Natural killer cell treated with Interleukin-12 subunit alpha and Interleukin-12 subunit beta and Interleukin-15 and Interleukin-18, amount 100 ng/mL, for 72 hours (primary cell): ENCODE measurements around the gene ETFA. TPM values are rescaled to one million over a fixed set of nuclear protein-coding genes. Genes with fewer than 3 reads are reported as not detected.
"Not testable (repeated sequence)": the region's sequence is repeated elsewhere in the genome, so short reads cannot be mapped to it uniquely, and the experiment has no call there.

Experiments used
- ATAC-seq, 2 donors: fragments of 150-1000 bp; cut with Tn5 transposase in 1 of 2; sonication (Bioruptor Pico), chemical (Tn5 transposase) in 1 of 2; 2 replicates each; pipeline ENCODE4 v1.10.0; 2021
- DNase-seq: peaks from one replicate; pipeline ENCODE4 v3.0.0; 2022; ENCODE audit warnings: low spot score
- H3K27ac Mint-ChIP-seq, 2 donors: 1 replicate in 1 of 2; 2 replicates in 1 of 2; pipeline ENCODE4 v1.8.0; 2022; ENCODE audit warnings: mixed read lengths in 2 of 2, mild to moderate bottlenecking in 1 of 2, moderate library complexity in 1 of 2
- H3K27me3 Mint-ChIP-seq, 2 donors: 1 replicate in 1 of 2; 2 replicates in 1 of 2; pipeline ENCODE4 v1.8.0; 2022; ENCODE audit warnings: mixed read lengths in 2 of 2
- H3K36me3 Mint-ChIP-seq: one replicate; pipeline ENCODE4 v1.8.0; 2022; ENCODE audit warnings: mixed read lengths
- H3K4me1 Mint-ChIP-seq, 2 donors: 1 replicate in 1 of 2; 2 replicates in 1 of 2; pipeline ENCODE4 v1.8.0; 2022; ENCODE audit warnings: low read depth in 2 of 2, mixed read lengths in 2 of 2, mild to moderate bottlenecking in 1 of 2
- H3K4me3 Mint-ChIP-seq: one replicate; pipeline ENCODE4 v1.8.0; 2022; ENCODE audit warnings: mixed read lengths
- H3K9me3 Mint-ChIP-seq: 2 replicates; pipeline ENCODE4 v1.8.0; 2022; ENCODE audit warnings: mixed read lengths
- total RNA-seq, 2 donors: library from RNA; stranded (reverse); gene quantifications; one replicate each; pipeline ENCODE4 v1.2.3, GENCODE V29; 2022

Gene ETFA
- total RNA-seq, 2 donors from 2014 or later = 120 to 160 TPM

- no peak overlapping the region for H3K4me3 Mint-ChIP-seq
- no peak overlapping the region for H3K27ac Mint-ChIP-seq
- no peak for DNase-seq
- ATAC-seq = no peak
- no peaks in the 10 kb centered on the region for H3K9me3 Mint-ChIP-seq
- no peaks in the 10 kb centered on the region for H3K27me3 Mint-ChIP-seq
- peaks cover 12 to 16% of the 10 kb centered on the region in 2 donors for H3K4me1 Mint-ChIP-seq
- H3K36me3 Mint-ChIP-seq = peaks cover 3% of the 10 kb centered on the region
Measured at GRCh38 chr15:76296849-76297248, 14.4 kb downstream of the ETFA start.

GRCh38 chr15:76294463-76294862 is 16.8 kb downstream of the ETFA start:
- peaks cover 11% of the 10 kb centered on the region for H3K36me3 Mint-ChIP-seq
- H3K27me3 Mint-ChIP-seq, H3K27ac Mint-ChIP-seq, H3K4me3 Mint-ChIP-seq, DNase-seq, H3K9me3 Mint-ChIP-seq, ATAC-seq: not testable (repeated sequence)
- peaks cover 15 to 16% of the 10 kb centered on the region in 2 donors for H3K4me1 Mint-ChIP-seq

DNA sequence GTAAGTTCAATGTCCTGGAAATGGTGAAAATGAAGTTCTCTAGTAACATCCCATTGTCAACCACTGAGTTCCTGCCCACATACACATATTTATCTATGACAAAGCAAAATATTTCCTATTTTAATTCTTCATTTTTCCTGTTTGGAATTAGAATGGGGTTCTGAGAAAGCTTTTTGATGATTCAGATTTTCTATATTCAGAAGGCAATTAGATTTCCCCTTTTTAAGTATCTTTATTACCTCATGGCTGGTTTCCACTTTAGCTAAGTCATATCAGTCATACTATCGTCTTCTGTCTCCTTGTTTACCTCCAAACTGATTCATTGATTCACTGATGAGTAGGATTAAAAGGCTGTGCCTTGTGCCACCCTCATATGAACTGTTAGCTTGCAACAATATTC is 17.9 kb downstream of the ETFA start:
- peaks cover 11% of the 10 kb centered on the region for H3K36me3 Mint-ChIP-seq
- DNase-seq (no peak), ATAC-seq (no peak)
- H3K9me3 Mint-ChIP-seq = no peaks in the 10 kb centered on the region
- no peak overlapping the region for H3K4me3 Mint-ChIP-seq
- H3K4me1 Mint-ChIP-seq = peaks cover 15 to 16% of the 10 kb centered on the region in 2 donors
- H3K27ac Mint-ChIP-seq = no peak overlapping the region
- no peaks in the 10 kb centered on the region for H3K27me3 Mint-ChIP-seq

DNA sequence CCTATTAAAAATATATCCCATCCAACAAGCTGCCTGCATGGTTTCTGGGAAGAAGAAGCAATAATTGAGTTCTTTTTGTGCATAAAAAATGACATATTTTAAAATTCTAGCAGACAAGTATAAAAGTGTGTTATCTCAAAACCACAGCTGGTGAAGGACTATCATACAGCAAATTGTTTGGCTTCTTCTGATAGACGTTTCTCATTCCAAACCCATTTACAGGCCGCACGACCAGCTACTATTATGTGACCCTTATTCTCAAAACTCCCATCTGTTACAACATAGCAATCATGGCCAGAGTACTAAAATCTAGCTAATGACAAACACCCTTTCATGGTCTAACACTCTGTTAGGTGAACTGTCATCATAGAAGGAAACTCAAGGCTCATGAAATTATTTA is 21.7 kb downstream of the ETFA start:
- H3K27ac Mint-ChIP-seq = no peak overlapping the region
- no peaks in the 10 kb centered on the region for H3K9me3 Mint-ChIP-seq
- H3K36me3 Mint-ChIP-seq = peaks cover 17% of the 10 kb centered on the region
- ATAC-seq (no peak), DNase-seq (no peak)
- H3K4me1 Mint-ChIP-seq = peaks cover 21 to 22% of the 10 kb centered on the region in 2 donors
- H3K27me3 Mint-ChIP-seq = no peaks in the 10 kb centered on the region
- no peak overlapping the region for H3K4me3 Mint-ChIP-seq

DNA sequence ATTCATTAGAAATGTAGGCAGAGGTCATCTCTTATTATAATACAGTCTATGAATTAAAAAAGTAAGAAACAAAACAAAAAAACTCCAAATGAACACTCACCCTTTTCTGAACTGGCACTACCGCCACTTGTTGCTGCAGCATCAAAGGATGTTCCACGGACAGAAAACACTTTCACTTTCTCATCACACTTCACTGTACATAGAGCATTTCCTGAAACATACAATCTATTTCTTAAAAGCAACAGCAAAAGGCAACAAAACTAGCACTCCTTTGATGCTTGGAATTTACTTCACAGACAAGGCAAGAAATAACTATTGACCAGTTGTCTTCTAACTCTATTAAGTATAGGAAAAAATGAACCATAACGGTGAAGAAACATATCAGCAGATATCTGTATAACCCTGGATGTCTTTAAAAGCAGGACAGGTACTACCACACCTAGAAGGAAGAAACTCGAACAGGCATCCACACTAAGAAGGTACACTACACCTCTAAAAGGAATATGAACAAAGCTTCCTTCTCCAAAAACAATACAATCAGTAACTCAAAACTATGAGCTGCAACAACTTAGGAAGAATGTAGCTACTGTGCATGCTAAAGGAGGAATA is 24.9 kb downstream of the ETFA start:
- H3K9me3 Mint-ChIP-seq = no peaks in the 10 kb centered on the region
- peak overlapping the region; percentile 45 to 56 for H3K27ac Mint-ChIP-seq
- H3K36me3 Mint-ChIP-seq = peaks cover 11% of the 10 kb centered on the region
- peaks cover 23 to 28% of the 10 kb centered on the region in 2 donors for H3K4me1 Mint-ChIP-seq
- H3K27me3 Mint-ChIP-seq = no peaks in the 10 kb centered on the region
- ATAC-seq (peak; percentile 80 to 83), DNase-seq (peak; percentile 66)
- peak overlapping the region; percentile 59 for H3K4me3 Mint-ChIP-seq

DNA sequence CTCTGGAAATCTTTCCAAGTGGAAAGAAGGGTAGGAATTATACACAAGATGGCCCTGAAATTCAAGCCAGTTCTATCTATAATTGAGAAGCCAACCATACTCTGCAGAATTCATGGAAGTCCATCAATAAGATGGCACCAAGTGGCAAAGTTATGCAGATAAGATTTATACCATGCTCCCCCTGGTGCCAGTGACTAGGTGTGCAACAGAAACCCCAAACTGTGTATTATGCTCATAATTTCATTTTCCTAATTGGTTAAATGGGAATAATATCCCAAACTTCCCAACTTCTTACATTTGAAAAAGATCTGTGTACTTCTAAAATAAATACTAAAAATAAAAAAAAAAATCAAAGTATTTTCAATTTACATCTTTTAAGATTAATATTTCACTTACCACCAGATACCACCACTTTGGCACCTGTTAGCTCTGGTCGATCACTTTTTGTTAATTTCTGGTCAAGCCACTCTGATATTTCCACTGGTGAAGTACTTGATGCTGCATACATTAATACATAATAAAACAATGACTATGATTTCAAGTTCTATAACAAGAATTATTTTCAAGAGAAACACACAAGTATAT is 25.9 kb downstream of the ETFA start:
- Mint-ChIP-seq H3K4me3 (no peak overlapping the region), H3K4me1 (peaks cover 26 to 30% of the 10 kb centered on the region in 2 donors), H3K27me3 (no peaks in the 10 kb centered on the region), H3K9me3 (no peaks in the 10 kb centered on the region), H3K27ac (no peak overlapping the region), H3K36me3 (peaks cover 15% of the 10 kb centered on the region)
- ATAC-seq (no peak), DNase-seq (no peak)

GRCh38 chr15:76282465-76282864 is 28.8 kb downstream of the ETFA start:
- H3K27ac Mint-ChIP-seq = no peak overlapping the region
- H3K4me3 Mint-ChIP-seq = no peak overlapping the region
- ATAC-seq (no peak), DNase-seq (no peak)
- no peaks in the 10 kb centered on the region for H3K9me3 Mint-ChIP-seq
- H3K4me1 Mint-ChIP-seq = peaks cover 34 to 39% of the 10 kb centered on the region in 2 donors
- H3K36me3 Mint-ChIP-seq = peaks cover 27% of the 10 kb centered on the region
- no peaks in the 10 kb centered on the region for H3K27me3 Mint-ChIP-seq

DNA sequence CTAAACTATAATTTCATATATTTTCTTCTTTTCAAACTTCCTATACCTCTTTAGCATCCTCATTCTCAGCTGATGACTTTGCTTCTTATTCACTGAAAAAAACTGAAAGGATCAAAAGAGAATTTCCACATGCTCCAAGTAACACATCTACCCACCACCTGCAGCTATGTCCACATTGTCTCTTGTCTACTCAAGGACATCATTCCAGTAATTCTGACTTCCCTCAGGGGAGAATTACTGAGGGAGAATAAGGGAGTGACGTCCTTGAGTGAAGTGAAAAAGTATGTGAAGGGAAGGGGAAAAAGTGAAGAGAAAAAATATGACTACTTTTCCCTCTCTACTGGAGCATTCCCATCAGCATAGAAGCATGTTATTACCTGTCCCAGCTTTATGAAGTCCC is 32.6 kb downstream of the ETFA start:
- no peaks in the 10 kb centered on the region for H3K9me3 Mint-ChIP-seq
- no peak overlapping the region for H3K4me3 Mint-ChIP-seq
- DNase-seq (no peak), ATAC-seq (no peak)
- H3K36me3 Mint-ChIP-seq = peaks cover 34% of the 10 kb centered on the region
- H3K27ac Mint-ChIP-seq = no peak overlapping the region
- peaks cover 15 to 32% of the 10 kb centered on the region in 2 donors for H3K4me1 Mint-ChIP-seq
- H3K27me3 Mint-ChIP-seq = no peaks in the 10 kb centered on the region

DNA sequence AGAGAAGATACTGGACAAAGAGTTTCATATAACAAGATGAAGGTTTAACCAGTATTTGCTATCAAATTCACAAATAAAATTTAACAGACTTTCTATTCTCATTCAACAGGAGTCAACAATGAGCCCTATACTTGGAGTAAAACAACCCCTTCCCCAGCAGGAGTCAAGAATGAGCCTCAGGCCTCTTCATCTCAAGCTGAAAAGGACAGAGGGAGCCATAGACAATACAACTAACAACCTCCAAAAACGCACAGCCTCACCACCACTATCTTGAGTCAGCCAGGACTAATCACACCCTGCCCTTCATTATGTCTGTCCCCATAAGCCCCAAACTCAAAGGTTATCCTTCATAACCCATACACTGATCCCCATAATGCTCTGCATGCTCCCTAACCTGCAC is 36.4 kb downstream of the ETFA start:
- Mint-ChIP-seq H3K9me3 (no peaks in the 10 kb centered on the region), H3K27me3 (no peaks in the 10 kb centered on the region), H3K27ac (no peak overlapping the region), H3K36me3 (peaks cover 31% of the 10 kb centered on the region), H3K4me1 (peaks cover 0 to 15% of the 10 kb centered on the region in 2 donors), H3K4me3 (no peak overlapping the region)
- ATAC-seq (no peak), DNase-seq (no peak)

DNA sequence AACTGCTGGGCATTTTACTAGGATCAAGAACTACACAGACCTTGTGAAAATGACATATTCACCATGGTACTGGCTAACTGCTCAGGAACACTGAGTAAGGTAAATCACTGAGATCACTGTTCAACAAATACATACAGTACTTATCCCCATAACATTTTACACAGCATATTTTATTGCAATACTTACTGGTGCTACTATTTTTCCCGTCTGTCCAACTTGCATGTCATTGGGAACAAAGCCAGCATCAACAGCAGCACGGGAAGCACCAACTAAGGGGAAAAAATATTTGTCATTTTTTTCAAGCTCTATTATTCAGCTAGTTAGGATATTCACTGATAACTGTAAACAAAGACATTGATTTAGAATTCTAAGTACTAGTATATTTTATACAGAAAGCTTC is 37.0 kb downstream of the ETFA start:
- Mint-ChIP-seq H3K4me3 (no peak overlapping the region), H3K27ac (no peak overlapping the region), H3K27me3 (no peaks in the 10 kb centered on the region), H3K36me3 (peaks cover 33% of the 10 kb centered on the region), H3K4me1 (peaks cover 0 to 11% of the 10 kb centered on the region in 2 donors), H3K9me3 (no peaks in the 10 kb centered on the region)
- ATAC-seq = no peak
- no peak for DNase-seq

DNA sequence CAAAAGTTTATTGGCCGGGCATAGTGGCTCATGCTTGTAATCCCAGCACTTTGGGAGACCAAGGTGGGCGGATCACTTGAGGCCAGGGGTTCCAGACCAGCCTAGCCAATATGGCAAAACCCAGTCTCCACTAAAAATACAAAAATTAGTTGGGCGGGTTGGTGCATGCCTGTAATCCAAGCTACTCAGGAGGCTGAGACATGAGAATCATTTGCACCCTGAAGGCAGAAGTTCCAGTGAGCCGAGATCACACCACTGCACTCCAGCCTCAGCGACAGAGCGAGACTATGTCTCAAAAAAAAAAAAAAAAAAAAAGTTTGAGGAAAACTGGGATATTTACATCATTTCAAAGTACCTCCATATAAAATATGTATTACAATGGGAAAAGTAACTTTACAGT is 40.4 kb downstream of the ETFA start:
- Mint-ChIP-seq H3K9me3 (no peaks in the 10 kb centered on the region), H3K27me3 (no peaks in the 10 kb centered on the region), H3K36me3 (peaks cover 44% of the 10 kb centered on the region), H3K27ac (no peak overlapping the region), H3K4me1 (peaks cover 0 to 7% of the 10 kb centered on the region in 2 donors), H3K4me3 (no peak overlapping the region)
- no peak for DNase-seq
- no peak for ATAC-seq

DNA sequence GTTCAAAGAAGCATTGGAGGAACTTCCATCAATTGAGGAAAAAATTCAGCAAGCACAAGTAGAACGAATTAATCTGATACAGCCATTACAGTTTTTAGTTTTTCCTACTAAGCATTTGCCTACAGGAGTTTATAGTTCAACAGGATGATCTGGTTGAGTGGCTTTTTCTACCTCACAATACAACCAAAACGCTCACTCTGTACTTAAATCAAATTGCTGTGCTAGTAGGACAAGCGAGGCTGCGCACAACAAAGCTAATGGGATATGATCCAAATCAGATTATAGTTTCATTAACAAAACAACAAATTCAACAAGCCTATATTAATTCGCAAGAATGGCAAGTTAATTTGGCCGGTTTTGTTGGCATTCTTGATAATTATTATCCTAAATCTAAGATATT is 44.2 kb downstream of the ETFA start:
- H3K4me1 Mint-ChIP-seq = peaks cover 6 to 16% of the 10 kb centered on the region in 2 donors
- DNase-seq = no peak
- peaks cover 12% of the 10 kb centered on the region for H3K9me3 Mint-ChIP-seq
- ATAC-seq = no peak
- H3K36me3 Mint-ChIP-seq = peaks cover 72% of the 10 kb centered on the region
- no peaks in the 10 kb centered on the region for H3K27me3 Mint-ChIP-seq
- H3K27ac Mint-ChIP-seq = no peak overlapping the region
- no peak overlapping the region for H3K4me3 Mint-ChIP-seq

- H3K4me1 Mint-ChIP-seq = peaks cover 6 to 16% of the 10 kb centered on the region in 2 donors
Measured at GRCh38 chr15:76265769-76266168, 45.5 kb downstream of the ETFA start.

DNA sequence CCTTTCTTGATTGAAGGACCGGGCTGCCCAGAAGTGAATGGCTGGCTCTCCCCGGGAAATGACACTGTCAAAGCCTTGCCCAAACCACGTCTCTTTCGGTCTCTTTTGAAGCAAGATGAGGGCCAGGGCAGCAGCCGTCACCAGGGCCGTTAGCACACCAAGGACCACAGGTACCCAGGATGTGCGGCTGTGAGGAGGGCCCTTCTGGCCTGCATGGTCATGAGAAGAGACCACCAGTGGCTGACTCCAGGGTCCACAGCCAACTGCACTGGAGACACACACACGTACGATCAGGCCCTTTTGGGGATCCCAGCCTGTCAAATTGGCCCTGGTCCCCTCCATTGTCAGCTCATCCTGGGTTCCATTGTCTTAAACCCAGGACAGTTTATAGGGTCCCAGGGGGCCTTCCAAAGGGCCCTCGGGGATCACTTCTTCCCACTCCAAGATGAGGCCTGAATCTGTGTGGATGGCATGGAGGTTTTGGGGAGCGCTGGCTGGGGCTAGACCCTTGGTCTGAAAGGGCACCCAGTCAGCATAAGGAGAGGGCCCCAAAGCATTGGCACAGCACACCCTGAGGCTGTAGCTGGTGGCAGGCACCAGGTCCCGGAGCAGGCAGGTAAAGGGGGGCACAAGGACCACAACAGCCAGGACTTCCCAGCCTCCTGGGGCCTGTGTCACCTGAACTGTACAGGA is 50.9 kb downstream of the ETFA start:
- H3K9me3 Mint-ChIP-seq = peaks cover 12% of the 10 kb centered on the region
- ATAC-seq = no peak
- H3K36me3 Mint-ChIP-seq = peaks cover 39% of the 10 kb centered on the region

More at GRCh38 chr15:76265769-76266168, 45.5 kb downstream of the ETFA start:
- Mint-ChIP-seq H3K9me3 (peaks cover 12% of the 10 kb centered on the region), H3K36me3 (peaks cover 76% of the 10 kb centered on the region)
- not testable (repeated sequence) for H3K27me3 Mint-ChIP-seq, ATAC-seq, DNase-seq, H3K27ac Mint-ChIP-seq, H3K4me3 Mint-ChIP-seq

More for the DNA sequence above, 50.9 kb downstream of the ETFA start:
- no peak overlapping the region for H3K27ac Mint-ChIP-seq
- DNase-seq = no peak
- peaks cover 6 to 8% of the 10 kb centered on the region in 2 donors for H3K4me1 Mint-ChIP-seq
- H3K27me3 Mint-ChIP-seq = no peaks in the 10 kb centered on the region
- H3K4me3 Mint-ChIP-seq = no peak overlapping the region
